IMR-90 (cell line): ENCODE measurements around the gene CD180. TPM values are rescaled to one million over a fixed set of nuclear protein-coding genes. Genes with fewer than 3 reads are reported as not detected.

Experiments used
- ATAC-seq: fragments of 200-7000 bp; cut with Tn5 transposase; 2 replicates; pipeline ENCODE4 v1.9.1; 2020; ENCODE audit warnings: low read depth, mild to moderate bottlenecking, moderate library complexity
- BruUV-seq: library from RNA; stranded (reverse); fragments of 400-500 nt; replicated peaks from 2 replicates; lab custom pipeline; 2021; lab: Mats Ljungman, UMichigan
- CTCF ChIA-PET: fragments of 300-600 bp; formaldehyde crosslinking; extraction: SDS; loops from one replicate; lab custom pipeline; 2021; ENCODE audit warnings: antibody characterized with exemption; lab: Yijun Ruan, JAX
- POLR2A ChIA-PET: fragments of 300-600 bp; sonication (Branson Sonifier 250); formaldehyde crosslinking; loops from one replicate; lab custom pipeline; 2022; ENCODE audit warnings: antibody characterized with exemption; ENCODE audit not compliant: unreplicated experiment; lab: Charles Lee
- DNase-seq: peaks from one replicate; pipeline ENCODE4 v3.0.0; 2013
- H2AFZ ChIP-seq: replicated peaks from 2 replicates; pipeline ENCODE3; 2013; ENCODE audit warnings: low read length, mild to moderate bottlenecking; ENCODE audit not compliant: poor library complexity
- H2AK5ac ChIP-seq: 2 replicates; pipeline ENCODE4 v1.6.1; 2013; ENCODE audit warnings: low read depth, low read length, inconsistent platforms
- H2AK9ac ChIP-seq: replicated peaks from 2 replicates; pipeline ENCODE3; 2013; ENCODE audit warnings: mild to moderate bottlenecking, low read depth, low read length, moderate library complexity; ENCODE audit not compliant: poor library complexity
- H2BK120ac ChIP-seq: 2 replicates; pipeline ENCODE4 v1.6.1; 2013; ENCODE audit warnings: low read depth, low read length, inconsistent platforms
- H2BK15ac ChIP-seq: 3 replicates; pipeline ENCODE4 v1.6.1; 2013; ENCODE audit warnings: low read depth, low read length, inconsistent platforms
- H2BK20ac ChIP-seq: 2 replicates; pipeline ENCODE4 v1.6.1; 2013; ENCODE audit warnings: low read depth, mild to moderate bottlenecking, inconsistent platforms, low read length, moderate library complexity
- H2BK5ac ChIP-seq: 2 replicates; pipeline ENCODE4 v1.6.1; 2013; ENCODE audit warnings: mild to moderate bottlenecking, low read depth, low read length, inconsistent platforms; ENCODE audit not compliant: poor library complexity, severe bottlenecking
- H3K14ac ChIP-seq: replicated peaks from 2 replicates; pipeline ENCODE4 v1.6.1; 2013; ENCODE audit warnings: low read depth, low read length, inconsistent platforms
- H3K18ac ChIP-seq: 2 replicates; pipeline ENCODE4 v1.6.1; 2013; ENCODE audit warnings: low read depth, low read length, control low read depth
- H3K23ac ChIP-seq: 2 replicates; pipeline ENCODE4 v1.6.1; 2013; ENCODE audit warnings: low read depth, low read length, inconsistent platforms
- H3K27ac ChIP-seq: 2 replicates; pipeline ENCODE4 v1.5.1; 2013; ENCODE audit warnings: mild to moderate bottlenecking, control low read depth, low read length; ENCODE audit not compliant: insufficient read depth
- H3K27me3 ChIP-seq: 2 replicates; pipeline ENCODE4 v1.6.1; 2013; ENCODE audit warnings: low read length; ENCODE audit not compliant: control insufficient read depth, insufficient read depth
- H3K36me3 ChIP-seq: 2 replicates; pipeline ENCODE4 v1.6.1; 2013; ENCODE audit warnings: low read length, mixed read lengths; ENCODE audit not compliant: control insufficient read depth, insufficient read depth
- H3K4ac ChIP-seq: 2 replicates; pipeline ENCODE4 v1.6.1; 2013; ENCODE audit warnings: low read depth, low read length, inconsistent platforms
- H3K4me1 ChIP-seq: 2 replicates; pipeline ENCODE4 v1.6.1; 2013; ENCODE audit warnings: low read length, mixed read lengths; ENCODE audit not compliant: control insufficient read depth, insufficient read depth
- H3K4me2 ChIP-seq: 2 replicates; pipeline ENCODE4 v1.6.1; 2013; ENCODE audit warnings: low read depth, mild to moderate bottlenecking, control low read depth, low read length, moderate library complexity
- H3K4me3 ChIP-seq: 2 replicates; pipeline ENCODE4 v1.5.1; 2013; ENCODE audit warnings: low read depth, mild to moderate bottlenecking, control low read depth, low read length, moderate library complexity; ENCODE audit not compliant: insufficient read depth
- H3K56ac ChIP-seq: 2 replicates; pipeline ENCODE4 v1.6.1; 2013; ENCODE audit warnings: low read length, inconsistent platforms; ENCODE audit not compliant: insufficient read depth; ENCODE audit errors: extremely low read depth
- H3K79me1 ChIP-seq, 2 experiments: 2 replicates each; pipeline ENCODE4 v1.6.1; 2013; ENCODE audit warnings: low read length in 2 of 2, inconsistent platforms in 1 of 2, low read depth in 1 of 2
- H3K9ac ChIP-seq: 2 replicates; pipeline ENCODE4 v1.6.1; 2013; ENCODE audit warnings: low read depth, low read length, control low read depth
- H3K9me1 ChIP-seq: 2 replicates; pipeline ENCODE4 v1.6.1; 2013; ENCODE audit warnings: low read length, inconsistent platforms; ENCODE audit not compliant: insufficient read depth
- H3K9me3 ChIP-seq: 2 replicates; pipeline ENCODE4 v1.6.1; 2013; ENCODE audit warnings: low read length; ENCODE audit not compliant: control insufficient read depth, insufficient read depth
- H4K20me1 ChIP-seq: 2 replicates; pipeline ENCODE4 v1.6.1; 2013; ENCODE audit warnings: low read length, inconsistent platforms; ENCODE audit not compliant: insufficient read depth
- H4K5ac ChIP-seq: 2 replicates; pipeline ENCODE4 v1.6.1; 2013; ENCODE audit warnings: mild to moderate bottlenecking, low read depth, low read length, control low read depth
- H4K8ac ChIP-seq, 2 experiments: 2 replicates each; pipeline ENCODE4 v1.6.1; 2013; ENCODE audit warnings: low read depth in 2 of 2, low read length in 2 of 2, control low read depth in 1 of 2, inconsistent platforms in 1 of 2
- H4K91ac ChIP-seq: 2 replicates; pipeline ENCODE4 v1.6.1; 2013; ENCODE audit warnings: low read depth, low read length, inconsistent platforms; ENCODE audit not compliant: insufficient read depth
- CEBPB ChIP-seq: IDR thresholded peaks from 2 replicates; pipeline ENCODE4 v1.6.1; 2012; ENCODE audit warnings: low read depth, low read length, improper control_type of control experiment
- CHD1 ChIP-seq: IDR thresholded peaks from 2 replicates; pipeline ENCODE4 v1.6.1; 2012; ENCODE audit warnings: low read depth, low read length, improper control_type of control experiment
- WGBS, 2 experiments: methylation state at CpG; one replicate each; pipeline versions ENCODE4 v1.1.5 to v1.1.7; 2013; ENCODE audit warnings: missing lambda C conversion rate in 2 of 2; ENCODE audit not compliant: insufficient read length in 1 of 2; ENCODE audit errors: extremely low coverage in 2 of 2; 5-methylcytosine and 5-hydroxymethylcytosine counted together
- dilution Hi-C: fragments of 300-500 bp; cut with HindIII; formaldehyde crosslinking; loops from one replicate; pipeline ENCODE4 v1.14.3; 2018; ENCODE audit warnings: low sequenced_read_pairs; ENCODE audit not compliant: unreplicated experiment
- in situ Hi-C: fragments of 300-500 bp; cut with MboI; formaldehyde crosslinking; loops from 3 replicates; pipeline ENCODE4 v1.14.3; 2019; ENCODE audit warnings: low sequenced_read_pairs, inconsistent platforms, mixed read lengths
- intact Hi-C: fragments of 100-400 bp; cut with micrococcal nuclease; formaldehyde crosslinking; loops from 2 replicates; pipeline ENCODE4 v1.10.0; 2022
- polyA plus RNA-seq, 3 experiments: library from polyadenylated mRNA; depleted of rRNA; stranded (reverse); fragments of >200 nt; gene quantifications; 2 replicates each; pipeline ENCODE4 v1.2.3, GENCODE V29; 2012; ENCODE audit warnings: low replicate concordance in 1 of 3
- total RNA-seq: library from RNA; depleted of rRNA; stranded (reverse); fragments of >200 nt; gene quantifications from 2 replicates; pipeline ENCODE4 v1.2.3, GENCODE V29; 2012

Gene CD180
- total and polyA plus RNA-seq, 2 of the 4 experiments (the other 2 are of a cell fraction) = not detected

DNA sequence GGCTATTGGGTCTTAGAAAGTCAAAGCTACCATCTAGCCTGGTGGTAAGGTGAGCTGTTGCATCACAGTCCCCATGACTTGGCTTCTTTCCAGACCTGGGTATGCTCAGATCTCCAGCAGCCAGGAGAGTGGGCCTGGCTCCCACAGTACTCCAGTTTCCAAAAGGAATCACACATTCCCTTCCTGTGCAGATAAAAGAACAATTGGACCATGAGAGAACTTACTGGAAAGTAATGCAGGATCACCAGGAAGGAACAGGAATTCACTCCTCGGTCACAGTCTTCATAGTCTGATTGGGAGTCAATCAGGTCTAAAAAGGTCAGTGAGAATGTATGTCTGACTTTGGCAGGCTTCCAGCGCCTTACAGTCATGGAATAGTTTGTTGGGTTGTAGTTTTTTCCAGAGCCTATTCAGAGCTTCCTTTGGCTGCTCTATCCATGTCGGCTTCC is 47.8 kb upstream of the CD180 start:
- TF ChIP-seq CHD1 (no peak), CEBPB (peak; percentile 27; the same call in 1 of the 2 replicates)
- no TSS peak for BruUV-seq
- no peaks in the 10 kb centered on the region; the same call in 1 of the 2 replicates for H3K4me1 ChIP-seq

More for the DNA sequence above, 47.8 kb upstream of the CD180 start:
- Histone ChIP-seq H3K14ac (no peak overlapping the region), H3K27me3 (no peaks in the 10 kb centered on the region), H3K23ac (no peak overlapping the region), H4K5ac (no peak overlapping the region), H3K56ac (no peak overlapping the region), H4K20me1 (no peaks in the 10 kb centered on the region), H2BK120ac (no peak overlapping the region), H4K8ac (no peak overlapping the region), H4K91ac (no peak overlapping the region), H2BK20ac (peak overlapping the region; percentile 66; the same call in 1 of the 2 replicates), H3K36me3 (no peaks in the 10 kb centered on the region), H3K27ac (no peak overlapping the region), H3K18ac (no peak overlapping the region), H3K79me1 (no peaks in the 10 kb centered on the region), H2AK5ac (no peak overlapping the region), H3K9me3 (no peaks in the 10 kb centered on the region), H3K4me2 (no peak overlapping the region), H3K9me1 (no peaks in the 10 kb centered on the region; the same call in 1 of the 2 replicates), H2AK9ac (no peak overlapping the region), H3K4ac (no peak overlapping the region), H3K4me3 (no peak overlapping the region), H3K9ac (no peak overlapping the region), H2BK5ac (no peak overlapping the region), H2AFZ (no peak overlapping the region), H2BK15ac (no peak overlapping the region)
- intact Hi-C loops = loop anchor here (5.0 to 10.0 kb wide), 2 partner anchors 153 to 610 kb away; no protein-coding TSS in a partner anchor
- ATAC-seq (no peak), DNase-seq (no peak)
- dilution Hi-C loops = no loop called here
- ChIA-PET POLR2A (no interaction called here), CTCF (no interaction called here)
- in situ Hi-C loops = loop anchor here (25.0 kb wide), 1 partner anchor 568 kb away; no protein-coding TSS in a partner anchor
- WGBS, 2 experiments = 20% methylated on average over 1 of the region's 3 CpGs; no CpG with 5 or more reads in 1 of the 2 experiments
